HepG2 (cell line): ENCODE results near the gene LMAN2L. TPM values are rescaled to one million over a fixed set of nuclear protein-coding genes. Genes with fewer than 3 reads are reported as not detected.

Experiments
- BHLHE40 ChIP-seq: IDR thresholded peaks from 2 replicates; pipeline ENCODE4 v1.6.1; 2011; ENCODE audit warnings: low read length, improper control_type of control experiment
- ELF4 ChIP-seq: sonication (generic); formaldehyde crosslinking; IDR thresholded peaks from 2 replicates; pipeline ENCODE4 v1.5.0; 2020; ENCODE audit warnings: missing genetic modification reagents, mild to moderate bottlenecking, moderate library complexity, borderline replicate concordance
- FOXM1 ChIP-seq: sonication (generic); formaldehyde crosslinking; IDR thresholded peaks from 2 replicates; pipeline ENCODE4 v1.5.0; 2020; ENCODE audit warnings: missing genetic modification reagents
- IRF1 ChIP-seq: sonication (generic); formaldehyde crosslinking; IDR thresholded peaks from 2 replicates; pipeline ENCODE4 v1.4.0; 2020; ENCODE audit warnings: low read depth, mild to moderate bottlenecking, missing genetic modification reagents
- KDM1A ChIP-seq: IDR thresholded peaks from 2 replicates; pipeline ENCODE4 v1.6.1; 2016; ENCODE audit warnings: missing compliant biosample characterization
- KDM4B ChIP-seq: sonication (generic); formaldehyde crosslinking; IDR thresholded peaks from 2 replicates; pipeline ENCODE4 v1.4.0; 2020; ENCODE audit warnings: missing genetic modification reagents
- KLF11 ChIP-seq: IDR thresholded peaks from 2 replicates; pipeline ENCODE4 v1.6.1; 2016; ENCODE audit warnings: missing compliant biosample characterization
- MED8 ChIP-seq: sonication (generic); formaldehyde crosslinking; IDR thresholded peaks from 2 replicates; pipeline ENCODE4 v1.8.1; 2023; ENCODE audit warnings: mild to moderate bottlenecking, missing genetic modification reagents; ENCODE audit not compliant: insufficient replicate concordance
- MIXL1 ChIP-seq: IDR thresholded peaks from 2 replicates; pipeline ENCODE4 v1.6.1; 2016
- NFE2L2 ChIP-seq: fragments of 150-350 bp; IDR thresholded peaks from 2 replicates; pipeline ENCODE4 v1.6.1; 2014; ENCODE audit warnings: low read length
- NFIB ChIP-seq: sonication (generic); formaldehyde crosslinking; IDR thresholded peaks from 2 replicates; pipeline ENCODE4 v1.9.0; 2021; ENCODE audit warnings: missing genetic modification reagents, mild to moderate bottlenecking, borderline replicate concordance
- NFKBIZ ChIP-seq: IDR thresholded peaks from 2 replicates; pipeline ENCODE4 v1.6.1; 2018; ENCODE audit warnings: missing genetic modification reagents, missing compliant biosample characterization
- PAX8 ChIP-seq: sonication (generic); formaldehyde crosslinking; IDR thresholded peaks from 2 replicates; pipeline ENCODE4 v1.8.0; 2022; ENCODE audit warnings: mild to moderate bottlenecking, missing genetic modification reagents, borderline replicate concordance
- PHF5A ChIP-seq: IDR thresholded peaks from one replicate; pipeline ENCODE4 v1.6.1; 2018; ENCODE audit warnings: low read depth, missing genetic modification reagents; ENCODE audit not compliant: unreplicated experiment
- SKIL ChIP-seq: sonication (generic); formaldehyde crosslinking; IDR thresholded peaks from 2 replicates; pipeline ENCODE4 v1.8.0; 2022; ENCODE audit warnings: missing genetic modification reagents, mild to moderate bottlenecking, moderate library complexity, borderline replicate concordance
- SP2 ChIP-seq: sonication (generic); formaldehyde crosslinking; IDR thresholded peaks from 2 replicates; pipeline ENCODE4 v1.5.1; 2020; ENCODE audit warnings: mild to moderate bottlenecking, missing genetic modification reagents
- SSRP1 ChIP-seq: IDR thresholded peaks from 2 replicates; pipeline ENCODE4 v1.6.1; 2016; ENCODE audit warnings: control low read depth
- THAP11 ChIP-seq: IDR thresholded peaks from 2 replicates; pipeline ENCODE4 v1.6.1; 2016; ENCODE audit warnings: missing biosample characterization, missing genetic modification reagents
- TSC22D2 ChIP-seq: sonication (generic); formaldehyde crosslinking; IDR thresholded peaks from 2 replicates; pipeline ENCODE4 v1.5.1; 2020; ENCODE audit warnings: missing genetic modification reagents, mild to moderate bottlenecking, borderline replicate concordance
- ZBTB38 ChIP-seq: sonication (generic); formaldehyde crosslinking; IDR thresholded peaks from 2 replicates; pipeline ENCODE4 v1.5.1; 2020; ENCODE audit warnings: mild to moderate bottlenecking, missing genetic modification reagents
- ZNF143 ChIP-seq: sonication (generic); formaldehyde crosslinking; IDR thresholded peaks from 2 replicates; pipeline ENCODE4 v1.4.0; 2020; ENCODE audit warnings: missing genetic modification reagents
- ZNF296 ChIP-seq: sonication (generic); formaldehyde crosslinking; conservative IDR thresholded peaks from 2 replicates; pipeline ENCODE4 v1.5.0; 2020; ENCODE audit warnings: mild to moderate bottlenecking, missing genetic modification reagents
- ZNF317 ChIP-seq: sonication (generic); formaldehyde crosslinking; IDR thresholded peaks from 2 replicates; pipeline ENCODE4 v1.5.0; 2020; ENCODE audit warnings: mild to moderate bottlenecking, missing genetic modification reagents
- ZNF431 ChIP-seq: sonication (generic); formaldehyde crosslinking; IDR thresholded peaks from 2 replicates; pipeline ENCODE4 v1.9.0; 2022; ENCODE audit warnings: missing genetic modification reagents, low read depth, mild to moderate bottlenecking, borderline replicate concordance
- ZNF879 ChIP-seq: sonication (generic); formaldehyde crosslinking; IDR thresholded peaks from 2 replicates; pipeline ENCODE4 v1.8.1; 2023; ENCODE audit warnings: missing genetic modification reagents
- ZSCAN20 ChIP-seq: sonication (generic); formaldehyde crosslinking; IDR thresholded peaks from 2 replicates; pipeline ENCODE4 v1.4.0; 2020; ENCODE audit warnings: missing genetic modification reagents, mild to moderate bottlenecking, borderline replicate concordance
- polyA plus RNA-seq, 8 experiments: library from polyadenylated mRNA; depleted of rRNA in 3 of 8; stranded (reverse) in 7 of 8; unstranded in 1 of 8; fragments of >200 nt; fragmentation: Illumina TruSeq in 4 of 8; extraction: Trizol in 4 of 8; gene quantifications; 2 replicates each; pipeline versions ENCODE4 v1.2.1 to v1.2.3, GENCODE V29; 2011 to 2016; ENCODE audit warnings: low read depth in 4 of 8, missing spikeins in 1 of 8, mixed read lengths in 1 of 8; ENCODE audit not compliant: insufficient read depth in 1 of 8
- total RNA-seq, 5 experiments: library from RNA; depleted of rRNA; stranded (reverse); fragments of >200 nt; fragmentation: Illumina TruSeq; extraction: Trizol; gene quantifications; 2 replicates each; pipeline ENCODE4 v1.2.3, GENCODE V29; 2016; ENCODE audit warnings: low read depth in 1 of 5
- TF ChIP-seq, protein P1 (sequence below): sonication (generic); formaldehyde crosslinking; conservative IDR thresholded peaks from 2 replicates; pipeline ENCODE4 v1.4.0; 2020; ENCODE audit warnings: missing genetic modification reagents
- TF ChIP-seq, protein P2 (sequence below): fragments of 450-650 bp; IDR thresholded peaks from 2 replicates; pipeline ENCODE4 v1.6.1; 2017

LMAN2L gene
- total and polyA plus RNA-seq, 2 of the 13 experiments (the other 11 are each of a cell fraction or from before 2014, with no cell fraction given) = 39.1 to 57.9 TPM

- TF ChIP-seq, protein P1, sequence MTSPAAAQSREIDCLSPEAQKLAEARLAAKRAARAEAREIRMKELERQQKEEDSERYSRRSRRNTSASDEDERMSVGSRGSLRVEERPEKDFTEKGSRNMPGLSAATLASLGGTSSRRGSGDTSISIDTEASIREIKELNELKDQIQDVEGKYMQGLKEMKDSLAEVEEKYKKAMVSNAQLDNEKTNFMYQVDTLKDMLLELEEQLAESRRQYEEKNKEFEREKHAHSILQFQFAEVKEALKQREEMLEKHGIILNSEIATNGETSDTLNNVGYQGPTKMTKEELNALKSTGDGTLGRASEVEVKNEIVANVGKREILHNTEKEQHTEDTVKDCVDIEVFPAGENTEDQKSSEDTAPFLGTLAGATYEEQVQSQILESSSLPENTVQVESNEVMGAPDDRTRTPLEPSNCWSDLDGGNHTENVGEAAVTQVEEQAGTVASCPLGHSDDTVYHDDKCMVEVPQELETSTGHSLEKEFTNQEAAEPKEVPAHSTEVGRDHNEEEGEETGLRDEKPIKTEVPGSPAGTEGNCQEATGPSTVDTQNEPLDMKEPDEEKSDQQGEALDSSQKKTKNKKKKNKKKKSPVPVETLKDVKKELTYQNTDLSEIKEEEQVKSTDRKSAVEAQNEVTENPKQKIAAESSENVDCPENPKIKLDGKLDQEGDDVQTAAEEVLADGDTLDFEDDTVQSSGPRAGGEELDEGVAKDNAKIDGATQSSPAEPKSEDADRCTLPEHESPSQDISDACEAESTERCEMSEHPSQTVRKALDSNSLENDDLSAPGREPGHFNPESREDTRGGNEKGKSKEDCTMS (CRISPR knock-in tag) = no peak
- TF ChIP-seq NFE2L2 = no peak
- no peak for TF ChIP-seq TSC22D2 (CRISPR knock-in tag)
- TF ChIP-seq THAP11 (CRISPR knock-in tag) = peak; percentile 75
- TF ChIP-seq FOXM1 (CRISPR knock-in tag) = no peak
- TF ChIP-seq, protein P2, sequence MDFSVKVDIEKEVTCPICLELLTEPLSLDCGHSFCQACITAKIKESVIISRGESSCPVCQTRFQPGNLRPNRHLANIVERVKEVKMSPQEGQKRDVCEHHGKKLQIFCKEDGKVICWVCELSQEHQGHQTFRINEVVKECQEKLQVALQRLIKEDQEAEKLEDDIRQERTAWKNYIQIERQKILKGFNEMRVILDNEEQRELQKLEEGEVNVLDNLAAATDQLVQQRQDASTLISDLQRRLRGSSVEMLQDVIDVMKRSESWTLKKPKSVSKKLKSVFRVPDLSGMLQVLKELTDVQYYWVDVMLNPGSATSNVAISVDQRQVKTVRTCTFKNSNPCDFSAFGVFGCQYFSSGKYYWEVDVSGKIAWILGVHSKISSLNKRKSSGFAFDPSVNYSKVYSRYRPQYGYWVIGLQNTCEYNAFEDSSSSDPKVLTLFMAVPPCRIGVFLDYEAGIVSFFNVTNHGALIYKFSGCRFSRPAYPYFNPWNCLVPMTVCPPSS = no peak
- no peak for TF ChIP-seq PHF5A (CRISPR knock-in tag)
- no peak for TF ChIP-seq NFKBIZ (CRISPR knock-in tag)
- TF ChIP-seq ZSCAN20 (CRISPR knock-in tag) = no peak
- TF ChIP-seq KDM1A (CRISPR knock-in tag) = no peak
- TF ChIP-seq ZNF317 (CRISPR knock-in tag) = no peak
- TF ChIP-seq SKIL (CRISPR knock-in tag) = no peak
- 0 out of 2 replicates have a peak, but pooled peaks have one; percentile 33 for TF ChIP-seq MIXL1 (CRISPR knock-in tag)
- no peak for TF ChIP-seq IRF1 (CRISPR knock-in tag)
- TF ChIP-seq ZBTB38 (CRISPR knock-in tag) = no peak
- no peak for TF ChIP-seq ZNF879 (CRISPR knock-in tag)
- TF ChIP-seq ZNF143 (CRISPR knock-in tag) = no peak
- TF ChIP-seq KDM4B (CRISPR knock-in tag) = 0 out of 2 replicates have a peak, but pooled peaks have one; percentile 49
- TF ChIP-seq BHLHE40 = no peak
- TF ChIP-seq KLF11 (CRISPR knock-in tag) = no peak
- TF ChIP-seq PAX8 (CRISPR knock-in tag) = no peak
- no peak for TF ChIP-seq NFIB (CRISPR knock-in tag)
- no peak for TF ChIP-seq MED8
- no peak for TF ChIP-seq ZNF296 (CRISPR knock-in tag)
- TF ChIP-seq ZNF431 (CRISPR knock-in tag) = no peak
- TF ChIP-seq ELF4 (CRISPR knock-in tag) = no peak
- TF ChIP-seq SSRP1 (CRISPR knock-in tag) = no peak
- TF ChIP-seq SP2 = no peak
Measured at GRCh38 chr2:96715658-96716057, 24.2 kb downstream of the LMAN2L start (continued).
